ENCODE results near the gene NXT1. TPM values are rescaled to one million over a fixed set of nuclear protein-coding genes. Genes with fewer than 3 reads are reported as not detected.
A peak's percentile ranks its signal among the peaks of the same experiment; 100 is the strongest.

Gene NXT1
- total and polyA plus RNA-seq, 11 donors = 4.2 to 20.1 (median 9.1) TPM

GRCh38 chr20:23390091-23390774 lies 39.6 kb downstream of the NXT1 start:
- no peaks in the 10 kb centered on the region for H3K27me3 ChIP-seq
- no peaks in the 10 kb centered on the region for H3K9me3 ChIP-seq
- intact Hi-C loops (cut with DNase I) = no loop called here
- H3K4me3 ChIP-seq = no peak overlapping the region
- peaks cover 0 to 76% (median 62%) of the 10 kb centered on the region in 9 donors for H3K36me3 ChIP-seq
- WGBS, 4 donors = 91 to 100% (median 96%) methylated on average over 1 of the region's 1 CpG
- peaks cover 0 to 16% (median 0%) of the 10 kb centered on the region in 12 donors for H3K4me1 ChIP-seq
- DNase-seq (no peak), ATAC-seq (no peak)
- H3K27ac ChIP-seq = no peak overlapping the region
- TF ChIP-seq CTCF (IDR thresholded peaks at IDR 0.05) = no peak
- no peak for TF ChIP-seq POLR2A (IDR thresholded peaks at IDR 0.05)

- H3K9me3 ChIP-seq = no peaks in the 10 kb centered on the region
Measured at GRCh38 chr20:23391707-23392310, 41.2 kb downstream of the NXT1 start.

GRCh38 chr20:23393996-23394775 lies 43.6 kb downstream of the NXT1 start:
- ATAC-seq (peak in 1 of 4 donors; percentile 23), DNase-seq (no peak)
- Histone ChIP-seq H3K9me3 (no peaks in the 10 kb centered on the region), H3K4me3 (no peak overlapping the region), H3K4me1 (peaks cover 0 to 23% (median 17%) of the 10 kb centered on the region in 12 donors), H3K36me3 (peaks cover 0 to 69% (median 57%) of the 10 kb centered on the region in 9 donors), H3K27ac (no peak overlapping the region), H3K27me3 (no peaks in the 10 kb centered on the region)
- TF ChIP-seq POLR2A (IDR thresholded peaks at IDR 0.05) (no peak), CTCF (IDR thresholded peaks at IDR 0.05) (no peak)
- 95 to 97% (median 96%) methylated on average over 4 of the region's 4 CpGs for WGBS, 4 donors
- intact Hi-C loops (cut with DNase I) = no loop called here

More at GRCh38 chr20:23391707-23392310, 41.2 kb downstream of the NXT1 start:
- intact Hi-C loops (cut with DNase I) = no loop called here
- no peak overlapping the region for H3K27ac ChIP-seq
- WGBS, 4 donors = 94 to 97% (median 95%) methylated on average over 4 of the region's 4 CpGs
- peaks cover 0 to 81% (median 64%) of the 10 kb centered on the region in 9 donors for H3K36me3 ChIP-seq
- H3K4me1 ChIP-seq = peaks cover 0 to 10% (median 2%) of the 10 kb centered on the region in 12 donors
- ATAC-seq (no peak), DNase-seq (no peak)
- no peaks in the 10 kb centered on the region for H3K27me3 ChIP-seq
- H3K4me3 ChIP-seq = no peak overlapping the region
- TF ChIP-seq CTCF (IDR thresholded peaks at IDR 0.05) (no peak), POLR2A (IDR thresholded peaks at IDR 0.05) (no peak)

All from heart left ventricle (tissue), 16 donors.